ENCODE results near the gene CNOT3. TPM values are rescaled to one million over a fixed set of nuclear protein-coding genes. Genes with fewer than 3 reads are reported as not detected.
A peak's percentile ranks its signal among the peaks of the same experiment; 100 is the strongest.

CNOT3 gene
- total and polyA plus RNA-seq, 7 donors = 14.1 to 28.4 (median 19.4) TPM

GRCh38 chr19:54160182-54160811, 22.7 kb downstream of the CNOT3 start:
- Histone ChIP-seq H3K9me3 (no peaks in the 10 kb centered on the region), H3K36me3 (ENCODE audit: insufficient read depth in 1 of 2, low read depth in 1 of 2) (peaks cover 6 to 31% of the 10 kb centered on the region in 2 donors), H3K27ac (peak overlapping the region; percentile 82), H3K4me3 (peak overlapping the region; percentile 89), H3K27me3 (ENCODE audit: insufficient read depth in 3 of 3, low read length in 2 of 3) (peaks cover 0 to 6% (median 0%) of the 10 kb centered on the region in 3 donors), H3K4me1 (peaks cover 27% of the 10 kb centered on the region)
- no peak for ATAC-seq
- WGBS, 3 donors = 2 to 3% (median 2%) methylated on average over 28 of the region's 28 CpGs
- intact Hi-C loops (cut with DNase I) = loop anchor here in 1 of 2 donors (10.0 kb wide), 1 partner anchor 235 kb away; no protein-coding TSS in a partner anchor
- DNase-seq = no peak
- TF ChIP-seq CTCF (IDR thresholded peaks at IDR 0.05) = no peak

- H3K27me3 ChIP-seq (ENCODE audit: insufficient read depth in 3 of 3, low read length in 2 of 3) = peaks cover 0 to 9% (median 0%) of the 10 kb centered on the region in 3 donors
- no peaks in the 10 kb centered on the region for H3K9me3 ChIP-seq
- no peak for TF ChIP-seq CTCF (IDR thresholded peaks at IDR 0.05)
- peaks cover 2 to 25% of the 10 kb centered on the region in 2 donors for H3K36me3 ChIP-seq (ENCODE audit: insufficient read depth in 1 of 2, low read depth in 1 of 2)
- WGBS, 3 donors = 41 to 49% (median 48%) methylated on average over 12 to 13 of the region's 13 CpGs
- intact Hi-C loops (cut with DNase I) = loop anchor here in 1 of 2 donors (10.0 kb wide), 1 partner anchor 234 kb away; no protein-coding TSS in a partner anchor
- H3K27ac ChIP-seq = no peak overlapping the region
- H3K4me3 ChIP-seq = peak overlapping the region; percentile 89
- DNase-seq (no peak), ATAC-seq (no peak)
- peaks cover 27% of the 10 kb centered on the region for H3K4me1 ChIP-seq
These were observed 23.3 kb downstream of the CNOT3 start for GRCh38 chr19:54160854-54161253.

- Histone ChIP-seq H3K9me3 (no peaks in the 10 kb centered on the region), H3K4me1 (peaks cover 27% of the 10 kb centered on the region), H3K27ac (no peak overlapping the region), H3K4me3 (peak overlapping the region; percentile 55), H3K36me3 (ENCODE audit: insufficient read depth in 1 of 2, low read depth in 1 of 2) (peaks cover 0 to 10% of the 10 kb centered on the region in 2 donors), H3K27me3 (ENCODE audit: insufficient read depth in 3 of 3, low read length in 2 of 3) (peaks cover 0 to 16% (median 0%) of the 10 kb centered on the region in 3 donors)
- DNase-seq = peak; percentile 86 to 90
- ATAC-seq = peak; percentile 17 to 43 (median 40)
- intact Hi-C loops (cut with DNase I) = loop anchor here in 1 of 2 donors (10.0 kb wide), 1 partner anchor 232 kb away; no protein-coding TSS in a partner anchor
- WGBS, 3 donors = 4 to 5% (median 5%) methylated on average over 29 to 35 of the region's 35 CpGs
- TF ChIP-seq CTCF (IDR thresholded peaks at IDR 0.05) = no peak
These were observed 24.8 kb downstream of the CNOT3 start for GRCh38 chr19:54162241-54162805.

GRCh38 chr19:54162884-54163283, 25.3 kb downstream of the CNOT3 start:
- ATAC-seq = no peak
- H3K4me1 ChIP-seq = peaks cover 27% of the 10 kb centered on the region
- WGBS, 3 donors = 66 to 80% (median 71%) methylated on average over 14 of the region's 14 CpGs
- H3K27me3 ChIP-seq (ENCODE audit: insufficient read depth in 3 of 3, low read length in 2 of 3) = peaks cover 0 to 16% (median 0%) of the 10 kb centered on the region in 3 donors
- intact Hi-C loops (cut with DNase I) = loop anchor here in 1 of 2 donors (10.0 kb wide), 1 partner anchor 232 kb away; no protein-coding TSS in a partner anchor
- H3K9me3 ChIP-seq = no peaks in the 10 kb centered on the region
- peaks cover 0 to 5% of the 10 kb centered on the region in 2 donors for H3K36me3 ChIP-seq (ENCODE audit: insufficient read depth in 1 of 2, low read depth in 1 of 2)
- TF ChIP-seq CTCF (IDR thresholded peaks at IDR 0.05) = no peak
- H3K4me3 ChIP-seq = peak overlapping the region; percentile 55
- H3K27ac ChIP-seq = no peak overlapping the region
- DNase-seq = no peak
